H9 (cell line): Measurements from ENCODE around the gene FAM193A. TPM values are rescaled to one million over a fixed set of nuclear protein-coding genes. Genes with fewer than 3 reads are reported as not detected.

Experiments
- DNase-seq: peaks from one replicate; pipeline ENCODE4 v3.0.0-alpha.2; 2017
- H2AFZ ChIP-seq: one replicate; pipeline ENCODE4 v1.6.1; 2013; ENCODE audit warnings: mild to moderate bottlenecking, low read length, control low read depth, moderate library complexity
- H2AK5ac ChIP-seq: 2 replicates; pipeline ENCODE4 v1.6.1; 2013; ENCODE audit warnings: low read length, control low read depth, mixed read lengths; ENCODE audit not compliant: insufficient read length
- H2BK120ac ChIP-seq: one replicate; pipeline ENCODE4 v1.6.1; 2013; ENCODE audit warnings: low read depth, mild to moderate bottlenecking, low read length, control low read depth, inconsistent platforms; ENCODE audit not compliant: poor library complexity, severe bottlenecking
- H2BK12ac ChIP-seq: 2 replicates; pipeline ENCODE4 v1.6.1; 2013; ENCODE audit warnings: low read length, control low read depth, mixed read lengths, low read depth; ENCODE audit not compliant: insufficient read length
- H2BK15ac ChIP-seq: 2 replicates; pipeline ENCODE4 v1.6.1; 2013; ENCODE audit warnings: low read depth, low read length, control low read depth
- H2BK20ac ChIP-seq: one replicate; pipeline ENCODE4 v1.6.1; 2013; ENCODE audit warnings: low read depth, mild to moderate bottlenecking, low read length, control low read depth, inconsistent platforms; ENCODE audit not compliant: poor library complexity, severe bottlenecking
- H2BK5ac ChIP-seq: 2 replicates; pipeline ENCODE4 v1.6.1; 2013; ENCODE audit warnings: low read length, control low read depth, mixed read lengths; ENCODE audit not compliant: insufficient read length
- H3K14ac ChIP-seq: 2 replicates; pipeline ENCODE4 v1.6.1; 2013; ENCODE audit warnings: low read length, control low read depth; ENCODE audit not compliant: insufficient read depth
- H3K18ac ChIP-seq: 2 replicates; pipeline ENCODE4 v1.6.1; 2013; ENCODE audit warnings: low read depth, mild to moderate bottlenecking, mixed read lengths, low read length, control low read depth; ENCODE audit not compliant: insufficient read length
- H3K23ac ChIP-seq: 2 replicates; pipeline ENCODE4 v1.6.1; 2013; ENCODE audit warnings: low read length, control low read depth, mixed read lengths, low read depth; ENCODE audit not compliant: insufficient read length
- H3K23me2 ChIP-seq: 2 replicates; pipeline ENCODE4 v1.6.1; 2013; ENCODE audit warnings: low read depth, mild to moderate bottlenecking, mixed read lengths, low read length, control low read depth; ENCODE audit not compliant: insufficient read length, poor library complexity, severe bottlenecking
- H3K27ac ChIP-seq: 2 replicates; pipeline ENCODE4 v1.5.1; 2013; ENCODE audit warnings: low read length, control low read depth, mixed read lengths, low read depth; ENCODE audit not compliant: insufficient read length
- H3K27me3 ChIP-seq: 2 replicates; pipeline ENCODE4 v1.6.1; 2013; ENCODE audit warnings: low read length, control low read depth, inconsistent platforms; ENCODE audit not compliant: insufficient read depth
- H3K4ac ChIP-seq: 2 replicates; pipeline ENCODE4 v1.6.1; 2013; ENCODE audit warnings: low read depth, mild to moderate bottlenecking, control low read depth, inconsistent platforms, low read length, moderate library complexity
- H3K4me1 ChIP-seq: 2 replicates; pipeline ENCODE4 v1.6.1; 2013; ENCODE audit warnings: low read length, control low read depth, inconsistent platforms; ENCODE audit not compliant: insufficient read depth
- H3K4me2 ChIP-seq: 2 replicates; pipeline ENCODE4 v1.6.1; 2013; ENCODE audit warnings: low read length, control low read depth, mixed read lengths; ENCODE audit not compliant: insufficient read length, insufficient read depth
- H3K56ac ChIP-seq: 2 replicates; pipeline ENCODE4 v1.6.1; 2013; ENCODE audit warnings: low read depth, mild to moderate bottlenecking, mixed read lengths, low read length, control low read depth; ENCODE audit not compliant: insufficient read length
- H3K79me1 ChIP-seq: 2 replicates; pipeline ENCODE4 v1.6.1; 2013; ENCODE audit warnings: low read depth, mild to moderate bottlenecking, moderate library complexity, low read length, control low read depth, inconsistent platforms; ENCODE audit not compliant: insufficient read depth, poor library complexity, severe bottlenecking
- H3K79me2 ChIP-seq: 2 replicates; pipeline ENCODE4 v1.6.1; 2013; ENCODE audit warnings: low read length, control low read depth, inconsistent platforms; ENCODE audit not compliant: insufficient read depth
- H3K9ac ChIP-seq: 2 replicates; pipeline ENCODE4 v1.6.1; 2013; ENCODE audit warnings: low read length, control low read depth, mixed read lengths; ENCODE audit not compliant: insufficient read length; ENCODE audit errors: extremely low read depth
- H3K9me3 ChIP-seq: one replicate; pipeline ENCODE4 v1.6.1; 2013; ENCODE audit warnings: low read depth, low read length, inconsistent platforms; ENCODE audit not compliant: control insufficient read depth
- H3T11ph ChIP-seq: one replicate; pipeline ENCODE4 v1.6.1; 2013; ENCODE audit warnings: mild to moderate bottlenecking, low read length, control low read depth, inconsistent platforms
- H4K20me1 ChIP-seq: one replicate; pipeline ENCODE4 v1.6.1; 2013; ENCODE audit not compliant: control insufficient read depth, insufficient read length, insufficient read depth
- H4K5ac ChIP-seq: 2 replicates; pipeline ENCODE4 v1.6.1; 2013; ENCODE audit warnings: low read depth, mild to moderate bottlenecking, mixed read lengths, low read length, control low read depth; ENCODE audit not compliant: insufficient read length
- H4K8ac ChIP-seq: replicated peaks from 2 replicates; pipeline ENCODE4 v1.6.1; 2013; ENCODE audit warnings: low read length, control low read depth, mixed read lengths, low read depth; ENCODE audit not compliant: insufficient read length
- H4K91ac ChIP-seq: 2 replicates; pipeline ENCODE4 v1.6.1; 2013; ENCODE audit warnings: low read depth, mild to moderate bottlenecking, moderate library complexity, mixed read lengths, low read length, control low read depth; ENCODE audit not compliant: insufficient read length
- H3K27ac Mint-ChIP-seq, 3 experiments: 2 replicates in 2 of 3; 3 replicates in 1 of 3; pipeline ENCODE4 v1.8.0; 2020 to 2021; ENCODE audit warnings: mixed read lengths in 3 of 3, mild to moderate bottlenecking in 1 of 3, moderate library complexity in 1 of 3
- H3K27me3 Mint-ChIP-seq: 2 replicates; pipeline ENCODE4 v1.8.0; 2021; ENCODE audit warnings: low read depth, mild to moderate bottlenecking, moderate library complexity, mixed read lengths
- H3K36me3 Mint-ChIP-seq, 3 experiments: 2 replicates in 2 of 3; 3 replicates in 1 of 3; pipeline ENCODE4 v1.8.0; 2020 to 2021; ENCODE audit warnings: low read depth in 3 of 3, mixed read lengths in 3 of 3; ENCODE audit not compliant: insufficient read depth in 1 of 3
- H3K4me1 Mint-ChIP-seq, 2 experiments: 2 replicates each; pipeline ENCODE4 v1.8.0; 2020; ENCODE audit warnings: mixed read lengths in 2 of 2
- H3K4me3 Mint-ChIP-seq, 2 experiments: 2 replicates in 1 of 2; 3 replicates in 1 of 2; pipeline ENCODE4 v1.8.0; 2020 to 2021; ENCODE audit warnings: mild to moderate bottlenecking in 2 of 2, mixed read lengths in 2 of 2, moderate library complexity in 1 of 2
- H3K9me3 Mint-ChIP-seq, 2 experiments: 2 replicates in 1 of 2; 3 replicates in 1 of 2; pipeline ENCODE4 v1.8.0; 2020; ENCODE audit warnings: mild to moderate bottlenecking in 2 of 2, mixed read lengths in 2 of 2, moderate library complexity in 1 of 2
- CTCF ChIP-seq: fragments of 200-600 bp; sonication (generic); conservative IDR thresholded peaks from 3 replicates; pipeline ENCODE4 v1.8.0; 2021; ENCODE audit warnings: antibody characterized with exemption, mild to moderate bottlenecking
- WGBS: extraction: QIAGEN DNeasy Blood & Tissue Kit; methylation state at CpG from one replicate; pipeline ENCODE4 v1.1.7; 2013; ENCODE audit warnings: missing lambda C conversion rate, low lambda C conversion rate, mixed read lengths; ENCODE audit not compliant: insufficient read length; ENCODE audit errors: extremely low coverage; 5-methylcytosine and 5-hydroxymethylcytosine counted together
- total RNA-seq: library from RNA; stranded (reverse); gene quantifications from 2 replicates; pipeline ENCODE4 v1.2.1, GENCODE V29; 2021

FAM193A gene
- total RNA-seq, 1 experiment from 2014 or later: 36.9 TPM

GRCh38 chr4:2619459-2619858 lies 83.0 kb downstream of the FAM193A start:
- Histone ChIP-seq H3K4me1 (peaks cover 4% of the 10 kb centered on the region; the same call in 1 of the 2 replicates), H2BK20ac (no peak overlapping the region), H2BK15ac (no peak overlapping the region), H3K27ac (no peak overlapping the region), H3K79me2 (peaks cover 8% of the 10 kb centered on the region; the same call in 1 of the 2 replicates), H3K18ac (no peak overlapping the region), H3K4me2 (no peak overlapping the region), H3T11ph (no peak overlapping the region), H3K23ac (no peak overlapping the region), H3K9ac (no peak overlapping the region), H4K20me1 (peaks cover 4% of the 10 kb centered on the region), H2BK120ac (no peak overlapping the region), H4K5ac (no peak overlapping the region), H4K91ac (no peak overlapping the region), H3K79me1 (peaks cover 2% of the 10 kb centered on the region), H3K27me3 (no peaks in the 10 kb centered on the region), H3K9me3 (no peaks in the 10 kb centered on the region), H3K56ac (no peak overlapping the region), H3K23me2 (no peaks in the 10 kb centered on the region), H2BK5ac (no peak overlapping the region), H2BK12ac (no peak overlapping the region), H2AK5ac (no peak overlapping the region), H4K8ac (no peak overlapping the region), H2AFZ (no peak overlapping the region), H3K14ac (no peak overlapping the region), H3K4ac (no peak overlapping the region)
- Mint-ChIP-seq H3K4me3 (no peak overlapping the region), H3K27ac (peak overlapping the region in 2 of 3 experiments; percentile 38 to 89; a peak in 3 of 7 replicates), H3K9me3 (no peaks in the 10 kb centered on the region), H3K36me3 (peaks cover 4 to 11% (median 8%) of the 10 kb centered on the region in 3 experiments; a peak in 3 of 7 replicates), H3K4me1 (peaks cover 50 to 55% of the 10 kb centered on the region in 2 experiments), H3K27me3 (no peaks in the 10 kb centered on the region; the same call in 1 of the 2 replicates)
- DNase-seq: no peak
- TF ChIP-seq CTCF: no peak
- WGBS: no CpG with 5 or more reads among the region's 8 CpGs
